CD4-positive, alpha-beta T cell (primary cell): ENCODE measurements around the gene PLEKHG4B. TPM values are rescaled to one million over a fixed set of nuclear protein-coding genes. Genes with fewer than 3 reads are reported as not detected.

ENCODE experiments used
- ATAC-seq: fragments of 200-7000 bp; cut with Tn5 transposase; one replicate; pipeline ENCODE4 v1.10.0; 2022; ENCODE audit warnings: mild to moderate bottlenecking; ENCODE audit not compliant: poor library complexity
- CTCF ChIA-PET: fragments of 350-600 bp; sonication (Branson Sonifier 250); formaldehyde crosslinking; loops from one replicate; lab custom pipeline; 2021; ENCODE audit warnings: antibody characterized with exemption, inconsistent platforms; lab: Charles Lee
- POLR2A ChIA-PET: fragments of 350-600 bp; sonication (Branson Sonifier 250); formaldehyde crosslinking; loops from one replicate; lab custom pipeline; 2021; ENCODE audit warnings: antibody characterized with exemption, inconsistent platforms; lab: Charles Lee
- DNase-seq, 14 experiments: peaks; one replicate each; pipeline ENCODE4 v3.0.0-alpha.2; 2013 to 2020; ENCODE audit warnings: mixed read lengths in 2 of 14
- H3K27ac ChIP-seq, 2 donors: one replicate each; pipeline versions ENCODE4 v1.5.1 to v1.7.0; 2013; ENCODE audit warnings: low read length in 2 of 2, low read depth in 1 of 2, mild to moderate bottlenecking in 1 of 2
- H3K27me3 ChIP-seq, 2 experiments: 1 replicate in 1 of 2; 2 replicates in 1 of 2; pipeline versions ENCODE4 v1.6.1 to v1.7.0; 2013; ENCODE audit warnings: low read length in 2 of 2, control low read depth in 1 of 2, mild to moderate bottlenecking in 1 of 2, moderate library complexity in 1 of 2; ENCODE audit not compliant: insufficient read depth in 2 of 2, control insufficient read depth in 1 of 2
- H3K36me3 ChIP-seq: one replicate; pipeline ENCODE4 v1.6.1; 2013; ENCODE audit warnings: low read length, control low read depth; ENCODE audit not compliant: insufficient read depth
- H3K4me1 ChIP-seq: one replicate; pipeline ENCODE4 v1.6.1; 2013; ENCODE audit warnings: low read length, control low read depth; ENCODE audit not compliant: insufficient read depth
- H3K4me3 ChIP-seq: one replicate; pipeline ENCODE4 v1.5.1; 2013; ENCODE audit warnings: mild to moderate bottlenecking, low read length, moderate library complexity
- H3K9me3 ChIP-seq, 2 experiments: 1 replicate in 1 of 2; 2 replicates in 1 of 2; pipeline versions ENCODE4 v1.6.1 to v1.7.0; 2013; ENCODE audit warnings: low read length in 2 of 2, mild to moderate bottlenecking in 2 of 2, control low read depth in 1 of 2, moderate library complexity in 1 of 2; ENCODE audit not compliant: control insufficient read depth in 1 of 2, insufficient read depth in 1 of 2
- H3K27ac Mint-ChIP-seq: one replicate; pipeline ENCODE4 v1.8.0; 2020; ENCODE audit warnings: mixed read lengths
- H3K27me3 Mint-ChIP-seq: one replicate; pipeline ENCODE4 v1.8.0; 2021; ENCODE audit warnings: mixed read lengths
- H3K36me3 Mint-ChIP-seq: one replicate; pipeline ENCODE4 v1.8.0; 2021; ENCODE audit warnings: low read depth, mixed read lengths
- H3K4me1 Mint-ChIP-seq: one replicate; pipeline ENCODE4 v1.8.0; 2021; ENCODE audit warnings: low read depth, mixed read lengths
- H3K4me3 Mint-ChIP-seq: one replicate; pipeline ENCODE4 v1.8.0; 2020; ENCODE audit warnings: mild to moderate bottlenecking, mixed read lengths
- H3K9me3 Mint-ChIP-seq: one replicate; pipeline ENCODE4 v1.8.0; 2020; ENCODE audit warnings: mixed read lengths
- CTCF ChIP-seq: fragments of 200-600 bp; IDR thresholded peaks from one replicate; pipeline ENCODE4 v1.8.0; 2022; ENCODE audit warnings: antibody characterized with exemption, mild to moderate bottlenecking
- intact Hi-C, 2 experiments: fragments of 100-400 bp; cut with DNase I in 1 of 2; cut with micrococcal nuclease in 1 of 2; formaldehyde crosslinking; loops; one replicate each; pipeline versions ENCODE4 v1.15.1 to v1.9.0; 2023 to 2025; cut with DNase I, micrococcal nuclease
- total RNA-seq, 174 experiments: library from RNA in 2 of 174; stranded (reverse) in 2 of 174; gene quantifications; one replicate each; pipeline ENCODE4 v1.2.3 and lab custom pipeline; 2021 to 2026

The PLEKHG4B gene
- total RNA-seq, 2 experiments from 2014 or later: 0.17 to 0.36 TPM

- CTCF ChIA-PET: no interaction called here
- Mint-ChIP-seq H3K36me3 (no peaks in the 10 kb centered on the region), H3K9me3 (peaks cover 9% of the 10 kb centered on the region), H3K4me3 (no peak overlapping the region), H3K27me3 (peaks cover 49% of the 10 kb centered on the region), H3K27ac (no peak overlapping the region), H3K4me1 (no peaks in the 10 kb centered on the region)
- no peak for TF ChIP-seq CTCF
- Histone ChIP-seq H3K4me1 (no peaks in the 10 kb centered on the region), H3K9me3 (peaks cover 9 to 13% of the 10 kb centered on the region in 2 experiments), H3K4me3 (no peak overlapping the region), H3K27me3 (peaks cover 6 to 20% of the 10 kb centered on the region in 2 experiments), H3K27ac (no peak overlapping the region), H3K36me3 (no peaks in the 10 kb centered on the region)
- no peak for ATAC-seq
- intact Hi-C loops: no loop called here
- POLR2A ChIA-PET: no interaction called here
- DNase-seq: no peak
Observed at GRCh38 chr5:128446-128845, 36.5 kb downstream of the PLEKHG4B start.

- Mint-ChIP-seq H3K4me3 (no peak overlapping the region), H3K27me3 (peaks cover 45% of the 10 kb centered on the region), H3K9me3 (peaks cover 9% of the 10 kb centered on the region), H3K27ac (no peak overlapping the region), H3K4me1 (no peaks in the 10 kb centered on the region), H3K36me3 (no peaks in the 10 kb centered on the region)
- no peaks in the 10 kb centered on the region for H3K36me3 ChIP-seq
- no peak overlapping the region for H3K27ac ChIP-seq
- POLR2A ChIA-PET: no interaction called here
- H3K27me3 ChIP-seq: peaks cover 6 to 20% of the 10 kb centered on the region in 2 experiments
- peaks cover 9 to 13% of the 10 kb centered on the region in 2 experiments for H3K9me3 ChIP-seq
- DNase-seq (no peak), ATAC-seq (no peak)
- no peak overlapping the region for H3K4me3 ChIP-seq
- intact Hi-C loops: no loop called here
- H3K4me1 ChIP-seq: no peaks in the 10 kb centered on the region
- CTCF ChIA-PET: no interaction called here
- TF ChIP-seq CTCF: no peak
Observed at GRCh38 chr5:129148-129547, 37.2 kb downstream of the PLEKHG4B start.

- peaks cover 39% of the 10 kb centered on the region for H3K27me3 Mint-ChIP-seq
- Histone ChIP-seq H3K27ac (no peak overlapping the region), H3K36me3 (no peaks in the 10 kb centered on the region), H3K27me3 (peaks cover 6 to 20% of the 10 kb centered on the region in 2 experiments), H3K4me1 (no peaks in the 10 kb centered on the region), H3K9me3 (peaks cover 9 to 11% of the 10 kb centered on the region in 2 experiments), H3K4me3 (no peak overlapping the region)
- H3K36me3 Mint-ChIP-seq: no peaks in the 10 kb centered on the region
- ChIA-PET POLR2A (no interaction called here), CTCF (no interaction called here)
- ATAC-seq (no peak), DNase-seq (no peak)
- H3K4me3 Mint-ChIP-seq: no peak overlapping the region
- H3K4me1 Mint-ChIP-seq: no peaks in the 10 kb centered on the region
- H3K27ac Mint-ChIP-seq: no peak overlapping the region
- intact Hi-C loops: no loop called here
- peaks cover 9% of the 10 kb centered on the region for H3K9me3 Mint-ChIP-seq
- TF ChIP-seq CTCF: no peak
Observed at GRCh38 chr5:129820-130219, 37.9 kb downstream of the PLEKHG4B start.
